H1 (cell line): ENCODE results near the gene JAG1. TPM values are rescaled to one million over a fixed set of nuclear protein-coding genes. Genes with fewer than 3 reads are reported as not detected.

Experiments
- CTCF ChIA-PET: fragments of 300-600 bp; sonication (Branson Sonifier 250); formaldehyde crosslinking; loops from one replicate; lab custom pipeline; 2021; ENCODE audit not compliant: partially characterized antibody; lab: Charles Lee
- POLR2A ChIA-PET: fragments of 300-600 bp; sonication (Branson Sonifier 250); formaldehyde crosslinking; loops from one replicate; lab custom pipeline; 2021; ENCODE audit warnings: inconsistent platforms; ENCODE audit not compliant: partially characterized antibody; lab: Charles Lee
- DNase-seq, 2 experiments: peaks; one replicate each; pipeline versions ENCODE4 v3.0.0 to v3.0.0-alpha.2; 2010 to 2022; ENCODE audit warnings: low spot score in 2 of 2, low read depth in 1 of 2, mixed read lengths in 1 of 2
- FAIRE-seq: peaks from 2 replicates; lab custom pipeline; 2011; peaks lifted over from hg19 to GRCh38; lab: Jason Lieb, UNC
- H2AFZ ChIP-seq: 2 replicates; pipeline ENCODE4 v1.8.1; 2012; ENCODE audit warnings: low read length, inconsistent platforms
- H2AK5ac ChIP-seq: 2 replicates; pipeline ENCODE4 v1.6.1; 2013; ENCODE audit warnings: low read depth, low read length
- H2BK120ac ChIP-seq: replicated peaks from 2 replicates; pipeline ENCODE3; 2013; ENCODE audit warnings: low read depth, low read length, inconsistent platforms
- H2BK12ac ChIP-seq: 2 replicates; pipeline ENCODE4 v1.6.1; 2013; ENCODE audit warnings: low read depth, low read length
- H2BK15ac ChIP-seq: 2 replicates; pipeline ENCODE4 v1.6.1; 2013; ENCODE audit warnings: low read length
- H2BK20ac ChIP-seq: 2 replicates; pipeline ENCODE4 v1.6.1; 2013; ENCODE audit warnings: low read length
- H2BK5ac ChIP-seq: 2 replicates; pipeline ENCODE4 v1.6.1; 2013; ENCODE audit warnings: low read depth, low read length
- H3K14ac ChIP-seq: 2 replicates; pipeline ENCODE4 v1.6.1; 2013; ENCODE audit warnings: inconsistent platforms; ENCODE audit not compliant: insufficient read length
- H3K18ac ChIP-seq: 2 replicates; pipeline ENCODE4 v1.6.1; 2013; ENCODE audit warnings: low read length; ENCODE audit errors: extremely low read depth
- H3K23ac ChIP-seq: 2 replicates; pipeline ENCODE4 v1.6.1; 2013; ENCODE audit warnings: inconsistent platforms; ENCODE audit not compliant: insufficient read length
- H3K23me2 ChIP-seq: 2 replicates; pipeline ENCODE4 v1.6.1; 2013; ENCODE audit warnings: low read depth, low read length
- H3K27ac ChIP-seq: 2 replicates; pipeline ENCODE4 v1.6.1; 2011; ENCODE audit warnings: low read depth, low read length, inconsistent platforms
- H3K27me3 ChIP-seq, 4 experiments: replicated peaks in 1 of 4; 1 replicate in 1 of 4; 2 replicates in 3 of 4; pipeline versions ENCODE4 v1.6.1 to v1.8.1; 2011 to 2013; ENCODE audit warnings: low read length in 3 of 4, mild to moderate bottlenecking in 3 of 4, inconsistent platforms in 2 of 4, mixed read lengths in 2 of 4, moderate library complexity in 1 of 4; ENCODE audit not compliant: control insufficient read depth in 3 of 4, insufficient read depth in 3 of 4; ENCODE audit errors: extremely low read depth in 1 of 4
- H3K36me3 ChIP-seq, 4 experiments: 2 replicates each; pipeline versions ENCODE4 v1.6.1 to v1.8.1; 2011 to 2013; ENCODE audit warnings: mild to moderate bottlenecking in 4 of 4, low read length in 3 of 4, moderate library complexity in 2 of 4, control low read depth in 1 of 4, inconsistent platforms in 1 of 4; ENCODE audit not compliant: insufficient read depth in 4 of 4, control insufficient read depth in 2 of 4
- H3K4ac ChIP-seq: replicated peaks from 2 replicates; pipeline ENCODE3; 2013; ENCODE audit warnings: low read length, low read depth, mixed read lengths, inconsistent platforms; ENCODE audit not compliant: insufficient read length
- H3K4me1 ChIP-seq, 4 experiments: replicated peaks in 1 of 4; 1 replicate in 1 of 4; 2 replicates in 3 of 4; pipeline versions ENCODE4 v1.6.1 to v1.8.1; 2011 to 2013; ENCODE audit warnings: low read length in 3 of 4, inconsistent platforms in 2 of 4, mixed read lengths in 1 of 4; ENCODE audit not compliant: insufficient read depth in 4 of 4, control insufficient read depth in 3 of 4
- H3K4me2 ChIP-seq, 2 experiments: 2 replicates each; pipeline versions ENCODE4 v1.6.1 to v1.8.1; 2011 to 2013; ENCODE audit warnings: low read depth in 2 of 2, low read length in 2 of 2, control low read depth in 1 of 2, inconsistent platforms in 1 of 2, mild to moderate bottlenecking in 1 of 2; ENCODE audit not compliant: insufficient read depth in 1 of 2
- H3K4me3 ChIP-seq, 4 experiments: fragments of 200-600, 300-600 bp in 1 of 4; sonication (generic), shearing (Covaris generic), sonication (Bioruptor Twin) in 1 of 4; 2 replicates each; pipeline versions ENCODE4 v1.5.1 to v1.8.1; 2011 to 2016; ENCODE audit warnings: low read length in 4 of 4, low read depth in 3 of 4, control low read depth in 2 of 4, inconsistent platforms in 2 of 4, mild to moderate bottlenecking in 2 of 4, mixed read lengths in 1 of 4, moderate library complexity in 1 of 4; ENCODE audit not compliant: insufficient read depth in 2 of 4; ENCODE audit errors: extremely low read depth in 1 of 4
- H3K56ac ChIP-seq: replicated peaks from 2 replicates; pipeline ENCODE3; 2013; ENCODE audit warnings: low read depth, mild to moderate bottlenecking, mixed read lengths, low read length, inconsistent platforms; ENCODE audit not compliant: insufficient read length
- H3K79me1 ChIP-seq: 2 replicates; pipeline ENCODE4 v1.6.1; 2013; ENCODE audit warnings: low read depth, low read length, control low read depth
- H3K79me2 ChIP-seq, 2 experiments: 2 replicates each; pipeline versions ENCODE4 v1.6.1 to v1.8.1; 2012 to 2013; ENCODE audit warnings: low read length in 2 of 2, mild to moderate bottlenecking in 2 of 2, inconsistent platforms in 1 of 2; ENCODE audit not compliant: insufficient read depth in 2 of 2, control insufficient read depth in 1 of 2
- H3K9ac ChIP-seq, 4 experiments: replicated peaks in 1 of 4; 1 replicate in 1 of 4; 2 replicates in 3 of 4; pipeline versions ENCODE4 v1.6.1 to v1.8.1; 2011 to 2013; ENCODE audit warnings: low read depth in 3 of 4, low read length in 3 of 4, control low read depth in 2 of 4, mild to moderate bottlenecking in 2 of 4, moderate library complexity in 2 of 4, inconsistent platforms in 1 of 4; ENCODE audit errors: extremely low read depth in 1 of 4
- H3K9me3 ChIP-seq, 2 experiments: 2 replicates each; pipeline versions ENCODE4 v1.6.1 to v1.8.1; 2012 to 2013; ENCODE audit warnings: mild to moderate bottlenecking in 2 of 2, moderate library complexity in 2 of 2, control low read depth in 1 of 2, inconsistent platforms in 1 of 2, low read depth in 1 of 2, low read length in 1 of 2, mixed read lengths in 1 of 2; ENCODE audit not compliant: insufficient read depth in 2 of 2
- H4K20me1 ChIP-seq, 2 experiments: replicated peaks in 1 of 2; 2 replicates each; pipeline versions ENCODE3 to v1.8.1; 2011 to 2013; ENCODE audit warnings: inconsistent platforms in 2 of 2, low read length in 2 of 2, mild to moderate bottlenecking in 1 of 2; ENCODE audit not compliant: insufficient read depth in 2 of 2, control insufficient read depth in 1 of 2
- H4K5ac ChIP-seq: 2 replicates; pipeline ENCODE4 v1.6.1; 2013; ENCODE audit warnings: low read length, low read depth, mixed read lengths, inconsistent platforms; ENCODE audit not compliant: insufficient read length
- H4K8ac ChIP-seq: 2 replicates; pipeline ENCODE4 v1.8.0; 2013; ENCODE audit warnings: mild to moderate bottlenecking, moderate library complexity, low read length, inconsistent platforms; ENCODE audit not compliant: insufficient read depth; ENCODE audit errors: extremely low read depth
- H4K91ac ChIP-seq: replicated peaks from 2 replicates; pipeline ENCODE3; 2013; ENCODE audit warnings: low read length, mixed read lengths, inconsistent platforms; ENCODE audit not compliant: insufficient read length
- EGR1 ChIP-seq: IDR thresholded peaks from 2 replicates; pipeline ENCODE4 v1.6.1; 2011; ENCODE audit warnings: low read depth, low read length, borderline replicate concordance
- WGBS, 2 experiments: shearing (Covaris generic) in 1 of 2; methylation state at CpG; one replicate each; pipeline versions ENCODE4 v1.1.6 to v1.1.7; 2013 to 2015; ENCODE audit warnings: low lambda C conversion rate in 2 of 2, mixed read lengths in 2 of 2, inconsistent platforms in 1 of 2, low coverage in 1 of 2, missing lambda C conversion rate in 1 of 2; ENCODE audit not compliant: insufficient replicate concordance in 2 of 2, insufficient coverage in 1 of 2, insufficient read length in 1 of 2; ENCODE audit errors: extremely low coverage in 1 of 2, missing lambda C conversion rate in 1 of 2; 5-methylcytosine and 5-hydroxymethylcytosine counted together
- polyA plus RNA-seq, 7 experiments: library from polyadenylated mRNA; depleted of rRNA in 3 of 7; stranded (reverse) in 5 of 7; unstranded in 2 of 7; fragments of >200 nt in 5 of 7; fragments of 200-250 nt in 2 of 7; gene quantifications; 1 replicate in 5 of 7; 2 replicates in 1 of 7; 4 replicates in 1 of 7; pipeline versions ENCODE4 v1.2.1 to v1.2.3, GENCODE V29; 2011 to 2013; ENCODE audit warnings: missing spikeins in 2 of 7, mixed read lengths in 2 of 7
- total RNA-seq: library from RNA; stranded (reverse); fragmentation: NEBNext Ultra II Directional; extraction: Animal tissue kit (Norgen Biotek cat#: 25700); gene quantifications from 2 replicates; pipeline ENCODE4 v1.2.1, GENCODE V29; 2021

The JAG1 gene
- total and polyA plus RNA-seq, 2 of the 8 experiments (the other 6 are each of a cell fraction or from before 2014, with no cell fraction given) = 13.5 to 27.3 TPM

- Histone ChIP-seq H2BK12ac (peak overlapping the region; percentile 33; the same call in 1 of the 2 replicates), H3K9ac (no peak overlapping the region), H2AFZ (no peak overlapping the region), H3K79me1 (peaks cover 19% of the 10 kb centered on the region), H2BK120ac (no peak overlapping the region), H2BK5ac (0 out of 2 replicates have a peak overlapping the region, but pooled peaks have one; percentile 9), H3K27me3 (no peaks in the 10 kb centered on the region), H3K4ac (no peak overlapping the region), H3K23me2 (no peaks in the 10 kb centered on the region; the same call in none of the 2 replicates), H3K9me3 (no peaks in the 10 kb centered on the region; a peak in 1 of 4 replicates), H3K18ac (no peak overlapping the region), H3K4me2 (peak overlapping the region in 1 of 2 experiments; percentile 72; a peak in 1 of 4 replicates), H3K27ac (no peak overlapping the region), H4K8ac (no peak overlapping the region), H3K79me2 (peaks cover 25 to 99% of the 10 kb centered on the region in 2 experiments), H3K56ac (no peak overlapping the region), H3K4me1 (peaks cover 27 to 43% (median 34%) of the 10 kb centered on the region in 4 experiments), H4K5ac (no peak overlapping the region), H2BK15ac (no peak overlapping the region), H3K36me3 (peaks cover 11 to 48% (median 23%) of the 10 kb centered on the region in 4 experiments; a peak in 7 of 8 replicates), H4K20me1 (peaks cover 0 to 20% of the 10 kb centered on the region in 2 experiments), H2BK20ac (no peak overlapping the region; the same call in 1 of the 2 replicates), H4K91ac (peak overlapping the region; percentile 6), H3K4me3 (no peak overlapping the region), H3K14ac (no peak overlapping the region), H2AK5ac (no peak overlapping the region; the same call in 1 of the 2 replicates), H3K23ac (no peak overlapping the region)
- 87% methylated on average over 7 of the region's 7 CpGs; no CpG with 5 or more reads in 1 of the 2 experiments for WGBS, 2 experiments
- DNase-seq = no peak
- FAIRE-seq = no peak
- no peak for TF ChIP-seq EGR1
- ChIA-PET POLR2A (interaction anchor here (1.7 kb wide), 1 partner anchor 10 kb away, joined by 3 read pairs; no protein-coding TSS in a partner anchor), CTCF (interaction anchor here (0.8 to 1.8 kb wide), 3 partner anchors 10 to 230 kb away, joined by 3 to 6 read pairs (median 4); no protein-coding TSS in a partner anchor)
These were observed 7.3 kb downstream of the JAG1 start for GRCh38 chr20:10666221-10667076.
